GM12873 (cell line): ENCODE results near the gene KCNQ5.

ENCODE experiments used
- TF ChIP-seq, protein P1 (sequence below): IDR thresholded peaks from 2 replicates; pipeline ENCODE4 v1.5.1; 2012; ENCODE audit warnings: low read depth, mild to moderate bottlenecking, moderate library complexity, low read length, control low read depth; ENCODE audit not compliant: insufficient read depth; ENCODE audit errors: missing control alignments

KCNQ5 gene

DNA sequence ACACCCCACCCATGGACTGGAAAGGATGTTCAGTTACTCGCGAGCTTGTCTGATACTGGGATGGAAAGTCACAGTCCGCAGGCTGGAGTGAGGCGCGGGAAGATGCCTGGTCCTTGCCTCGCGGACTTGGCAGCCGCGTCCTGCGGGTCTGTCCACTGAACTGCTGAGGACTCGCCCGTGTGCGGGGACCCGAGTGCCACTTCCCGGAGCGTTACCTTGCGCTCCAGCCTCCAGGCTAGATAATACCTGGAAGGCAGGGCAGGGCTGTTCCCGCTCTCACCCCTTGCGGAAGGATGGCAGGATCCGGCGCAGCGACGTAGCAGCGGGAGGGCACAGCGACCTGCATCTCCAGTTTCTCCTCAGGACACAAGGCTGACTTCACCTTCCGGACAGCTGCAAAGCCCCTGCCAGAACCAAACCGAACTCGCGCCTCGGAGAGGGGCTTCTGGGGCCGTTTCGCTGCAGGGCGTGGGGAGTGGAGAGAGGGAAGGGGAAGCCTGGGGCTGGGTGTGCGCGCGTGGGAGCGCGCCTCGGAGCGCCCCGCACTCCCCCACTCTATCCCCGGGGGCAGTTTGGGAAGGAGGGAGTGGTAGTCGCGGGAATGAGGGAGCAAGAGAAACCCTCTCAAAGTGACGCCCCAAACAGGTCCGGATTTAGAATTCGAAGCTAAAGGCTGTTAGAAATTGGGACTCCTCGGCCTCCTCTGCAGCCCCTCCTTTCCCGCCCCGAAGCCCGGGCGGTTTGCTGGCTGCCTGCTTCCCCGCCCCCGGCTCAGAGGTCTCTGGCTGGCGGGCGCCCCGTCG lies at the start of gene KCNQ5:
KCNQ5 (plus strand) TSS at position 774 of the 803 bp plus-strand sequence.
- TF ChIP-seq, protein P1, sequence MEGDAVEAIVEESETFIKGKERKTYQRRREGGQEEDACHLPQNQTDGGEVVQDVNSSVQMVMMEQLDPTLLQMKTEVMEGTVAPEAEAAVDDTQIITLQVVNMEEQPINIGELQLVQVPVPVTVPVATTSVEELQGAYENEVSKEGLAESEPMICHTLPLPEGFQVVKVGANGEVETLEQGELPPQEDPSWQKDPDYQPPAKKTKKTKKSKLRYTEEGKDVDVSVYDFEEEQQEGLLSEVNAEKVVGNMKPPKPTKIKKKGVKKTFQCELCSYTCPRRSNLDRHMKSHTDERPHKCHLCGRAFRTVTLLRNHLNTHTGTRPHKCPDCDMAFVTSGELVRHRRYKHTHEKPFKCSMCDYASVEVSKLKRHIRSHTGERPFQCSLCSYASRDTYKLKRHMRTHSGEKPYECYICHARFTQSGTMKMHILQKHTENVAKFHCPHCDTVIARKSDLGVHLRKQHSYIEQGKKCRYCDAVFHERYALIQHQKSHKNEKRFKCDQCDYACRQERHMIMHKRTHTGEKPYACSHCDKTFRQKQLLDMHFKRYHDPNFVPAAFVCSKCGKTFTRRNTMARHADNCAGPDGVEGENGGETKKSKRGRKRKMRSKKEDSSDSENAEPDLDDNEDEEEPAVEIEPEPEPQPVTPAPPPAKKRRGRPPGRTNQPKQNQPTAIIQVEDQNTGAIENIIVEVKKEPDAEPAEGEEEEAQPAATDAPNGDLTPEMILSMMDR = no peak

DNA sequence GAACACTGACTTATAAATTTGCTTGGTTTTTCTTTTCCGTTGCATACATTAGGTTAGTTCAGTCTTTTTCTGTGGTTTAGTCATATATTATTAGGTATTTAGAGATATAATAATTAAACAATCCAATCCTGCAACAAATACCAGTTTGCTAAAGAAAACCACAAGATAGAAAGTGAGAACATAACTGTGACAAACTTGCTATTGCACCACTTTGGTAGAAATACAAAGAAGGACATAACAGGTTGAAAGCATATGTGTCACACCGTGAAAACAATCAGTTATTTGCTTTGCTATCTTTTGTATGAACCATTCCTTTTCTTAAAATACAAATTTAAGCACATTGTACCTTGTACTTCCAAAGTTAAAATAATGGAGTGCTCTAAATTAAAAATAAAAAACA lies 42.0 kb upstream of the KCNQ5 start:
- TF ChIP-seq, protein P1 = no peak

DNA sequence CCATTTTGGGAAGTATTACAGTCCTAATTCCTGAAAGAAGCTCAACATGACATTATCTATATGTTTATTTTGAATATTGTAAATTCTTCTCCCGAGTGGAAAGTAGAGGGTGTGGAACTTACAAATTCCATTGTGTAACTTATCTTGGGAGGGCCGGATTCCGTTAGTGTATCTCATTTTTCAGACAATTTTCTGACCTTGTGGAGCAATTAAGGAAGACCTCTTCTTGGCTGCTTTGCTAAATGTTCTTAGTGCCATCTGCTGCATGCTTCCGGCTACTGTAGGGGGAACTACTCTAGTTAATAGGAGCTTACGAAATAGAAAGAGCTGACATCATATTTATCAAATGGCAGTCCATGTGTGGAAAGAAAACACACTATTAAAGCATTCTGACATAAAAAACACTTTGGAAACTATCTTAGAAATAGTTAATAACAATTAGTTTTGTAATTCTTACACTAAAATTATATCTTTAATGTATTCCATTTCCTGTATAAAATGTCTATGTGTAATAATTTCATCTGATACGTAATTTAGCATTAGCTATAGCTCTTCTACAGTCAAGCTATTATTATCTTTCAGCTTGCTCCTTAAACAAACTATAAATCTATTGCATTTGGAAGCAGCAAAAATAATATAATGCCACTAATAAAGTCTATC lies 41.5 kb upstream of the KCNQ5 start:
- TF ChIP-seq, protein P1 = peak; percentile 10

DNA sequence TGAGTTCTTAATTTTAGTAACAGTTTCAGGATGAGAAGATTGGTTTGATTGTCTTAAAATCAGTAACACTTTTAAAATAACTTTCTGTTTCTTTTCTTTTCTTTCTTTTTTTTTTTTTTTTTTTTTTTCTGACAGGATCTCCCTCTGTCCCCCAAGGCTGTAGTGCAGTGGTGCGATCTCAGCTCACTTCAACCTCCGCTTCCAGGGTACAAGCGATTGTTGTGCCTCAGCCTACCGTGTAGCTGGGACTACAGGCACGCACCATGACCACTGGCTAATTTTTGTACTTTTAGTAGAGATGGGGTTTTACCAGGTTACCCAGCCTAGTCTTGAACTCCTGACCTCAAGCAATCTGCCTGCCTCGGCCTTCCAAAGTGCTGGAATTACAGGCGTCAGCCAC lies 33.7 kb upstream of the KCNQ5 start:
- TF ChIP-seq, protein P1 = no peak

DNA sequence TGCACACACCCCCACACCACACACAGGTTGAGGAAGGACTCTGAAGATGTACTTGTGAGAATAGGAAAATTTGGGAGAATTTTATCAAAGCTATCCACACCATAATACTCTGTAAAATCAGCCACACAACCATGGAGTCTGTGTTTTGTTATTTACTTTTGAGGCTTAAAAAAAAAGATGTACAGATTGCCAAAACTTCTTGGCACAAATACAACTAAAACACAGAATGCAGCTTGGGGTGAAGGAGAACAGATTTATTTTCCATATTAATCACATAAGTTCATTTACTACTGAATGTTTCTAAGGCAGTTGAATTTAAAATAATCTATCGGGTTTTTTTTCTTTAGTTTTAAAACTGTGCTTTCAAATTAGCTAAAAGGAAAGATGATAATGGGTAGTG lies 32.8 kb upstream of the KCNQ5 start:
- TF ChIP-seq, protein P1 = no peak

DNA sequence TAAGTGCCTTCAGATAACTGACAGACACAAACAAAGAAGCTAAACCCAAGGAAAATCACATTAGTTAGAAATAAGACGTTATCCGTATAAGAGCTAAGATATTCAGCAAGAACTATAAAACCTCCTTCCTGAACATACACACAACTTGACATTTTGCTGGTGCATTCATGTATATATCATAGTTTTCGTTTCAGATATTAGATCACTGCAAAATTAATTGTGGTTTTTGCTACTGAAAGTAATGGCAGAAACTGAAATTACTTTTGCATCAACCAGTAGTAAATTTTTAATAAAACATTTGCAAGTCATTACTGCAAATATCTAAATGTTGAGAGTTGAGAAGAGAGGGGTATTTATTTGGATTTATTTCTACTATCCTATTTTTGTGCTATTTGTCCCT lies 26.1 kb upstream of the KCNQ5 start:
- TF ChIP-seq, protein P1 = no peak

DNA sequence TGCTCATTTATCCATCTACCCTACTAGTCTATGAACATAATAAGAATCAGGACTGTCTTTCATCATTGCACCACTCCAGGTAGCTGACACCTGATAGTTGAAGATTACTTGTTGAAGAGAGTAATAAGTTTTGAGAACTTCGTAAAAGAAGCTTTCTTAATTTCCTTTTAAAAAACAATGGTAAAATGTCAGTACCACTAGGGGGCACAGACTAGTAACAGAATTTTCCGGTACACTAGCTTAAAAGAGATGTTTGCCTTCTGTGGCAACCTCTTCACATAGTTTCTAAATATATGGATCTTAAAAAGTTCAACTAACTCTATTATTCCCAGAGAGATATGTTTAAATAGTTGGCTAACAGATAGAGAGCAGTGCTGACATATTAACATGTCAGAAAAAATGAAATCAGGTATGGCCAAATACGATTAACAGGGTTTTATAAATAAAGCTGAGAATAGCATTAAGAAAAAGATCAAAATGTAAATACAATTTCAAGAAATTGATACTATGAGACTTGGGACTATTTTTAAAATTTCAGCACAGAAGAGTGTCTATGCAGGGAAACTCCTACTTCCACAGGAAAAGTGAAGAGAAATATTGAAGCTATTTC lies 5.4 kb upstream of the KCNQ5 start:
- TF ChIP-seq, protein P1 = peak; percentile 54
